Amniotic stem cell (primary cell): ENCODE data around the gene KIF26B.

ENCODE experiments used
- DNase-seq: peaks from one replicate; lab custom pipeline; 2025; lab: John Stamatoyannopoulos, UW

Gene KIF26B

GRCh38 chr1:245172026-245172425 lies 17.2 kb downstream of the KIF26B start:
- no peak for DNase-seq

GRCh38 chr1:245172829-245173228 lies 18.0 kb downstream of the KIF26B start:
- DNase-seq = no peak

GRCh38 chr1:245173446-245174211 lies 18.8 kb downstream of the KIF26B start:
- DNase-seq = no peak

GRCh38 chr1:245177071-245177900 lies 22.5 kb downstream of the KIF26B start:
- DNase-seq = no peak

- no peak for DNase-seq
Measured at GRCh38 chr1:245179706-245180105, 24.9 kb downstream of the KIF26B start.

GRCh38 chr1:245180496-245181157 lies 25.8 kb downstream of the KIF26B start:
- no peak for DNase-seq

- no peak for DNase-seq
Measured at GRCh38 chr1:245181158-245181517, 26.4 kb downstream of the KIF26B start.

- DNase-seq = no peak
Measured at GRCh38 chr1:245182028-245182427, 27.2 kb downstream of the KIF26B start.

- no peak for DNase-seq
Measured at GRCh38 chr1:245183429-245183828, 28.6 kb downstream of the KIF26B start.

- DNase-seq = no peak
Measured at GRCh38 chr1:245184779-245185178, 30.0 kb downstream of the KIF26B start.

- DNase-seq = no peak
Measured at GRCh38 chr1:245188403-245188802, 33.6 kb downstream of the KIF26B start.

GRCh38 chr1:245195398-245195797 lies 40.6 kb downstream of the KIF26B start:
- DNase-seq = no peak

- no peak for DNase-seq
Measured at GRCh38 chr1:245197121-245197520, 42.3 kb downstream of the KIF26B start.

GRCh38 chr1:245197911-245198379 lies 43.2 kb downstream of the KIF26B start:
- DNase-seq = peak; percentile 25

- no peak for DNase-seq
Measured at GRCh38 chr1:245198748-245199516, 44.1 kb downstream of the KIF26B start.

GRCh38 chr1:245200146-245200545 lies 45.4 kb downstream of the KIF26B start:
- DNase-seq = no peak

GRCh38 chr1:245201201-245201600 lies 46.4 kb downstream of the KIF26B start:
- no peak for DNase-seq

- DNase-seq = no peak
Measured at GRCh38 chr1:245201827-245202226, 47.0 kb downstream of the KIF26B start.

GRCh38 chr1:245205396-245205795 lies 50.6 kb downstream of the KIF26B start:
- DNase-seq = no peak

GRCh38 chr1:245205864-245206263 lies 51.1 kb downstream of the KIF26B start:
- DNase-seq = no peak

- no peak for DNase-seq
Measured at GRCh38 chr1:245207056-245207638, 52.4 kb downstream of the KIF26B start.

- DNase-seq = no peak
Measured at GRCh38 chr1:245207801-245208200, 53.0 kb downstream of the KIF26B start.
